SKM-1 (cell line): ENCODE data around the gene GAD1.

Source experiments
- DNase-seq: peaks from one replicate; lab custom pipeline; 2025; ENCODE audit not compliant: unreplicated experiment; lab: John Stamatoyannopoulos, UW

GAD1 gene

DNA sequence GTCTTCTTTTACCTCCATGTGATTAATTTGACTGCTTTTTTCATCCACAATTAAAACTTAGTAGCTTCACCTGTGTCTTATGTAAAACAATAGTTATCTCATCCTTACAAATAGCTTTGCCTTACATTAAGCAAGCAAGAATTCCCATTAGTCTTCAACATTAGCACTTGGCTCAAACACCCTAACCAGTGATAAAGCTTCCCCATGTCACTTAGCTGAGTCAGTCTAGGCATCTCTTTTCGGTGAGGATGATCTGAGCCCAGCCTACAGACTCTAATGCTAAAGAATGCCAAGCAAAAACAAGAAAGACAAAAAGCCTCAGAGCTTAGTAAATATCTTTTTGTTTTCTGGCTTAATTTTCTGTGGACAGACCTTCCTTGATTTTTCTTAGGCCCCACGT is 26.1 kb downstream of the GAD1 start:
- DNase-seq = no peak

DNA sequence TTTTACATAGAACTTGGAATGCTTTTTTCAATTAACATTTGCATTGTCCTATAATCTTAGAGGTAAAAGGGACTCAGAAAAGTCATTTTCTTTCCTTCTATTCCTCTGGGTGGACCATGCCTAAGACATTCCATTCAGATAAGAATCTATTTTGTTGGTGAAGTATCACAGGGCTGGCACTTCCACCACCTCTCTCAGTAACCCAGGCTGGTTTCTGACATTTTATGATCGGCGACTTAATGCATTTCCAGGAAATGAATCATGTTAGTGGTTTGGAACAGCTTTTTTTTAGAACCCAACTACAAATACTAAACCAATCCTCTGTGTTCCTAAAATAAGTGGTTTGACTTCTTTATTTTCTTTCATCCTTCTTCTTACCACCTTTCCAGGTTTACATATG is 27.0 kb downstream of the GAD1 start:
- no peak for DNase-seq

DNA sequence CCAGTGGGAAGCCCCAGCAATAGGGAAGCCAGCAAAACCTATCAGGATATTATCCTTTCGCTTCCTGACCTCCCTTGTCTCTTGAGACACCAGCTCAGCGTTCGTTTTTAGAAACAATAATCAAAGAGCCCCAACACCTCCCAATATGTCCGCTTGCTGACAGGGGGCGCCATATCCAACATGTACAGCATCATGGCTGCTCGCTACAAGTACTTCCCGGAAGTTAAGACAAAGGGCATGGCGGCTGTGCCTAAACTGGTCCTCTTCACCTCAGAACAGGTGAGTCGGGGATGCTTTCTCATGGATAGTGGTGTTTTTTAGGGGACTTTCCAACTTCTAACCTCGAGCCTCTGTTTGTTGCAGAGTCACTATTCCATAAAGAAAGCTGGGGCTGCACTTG is 28.7 kb downstream of the GAD1 start:
- DNase-seq = no peak

DNA sequence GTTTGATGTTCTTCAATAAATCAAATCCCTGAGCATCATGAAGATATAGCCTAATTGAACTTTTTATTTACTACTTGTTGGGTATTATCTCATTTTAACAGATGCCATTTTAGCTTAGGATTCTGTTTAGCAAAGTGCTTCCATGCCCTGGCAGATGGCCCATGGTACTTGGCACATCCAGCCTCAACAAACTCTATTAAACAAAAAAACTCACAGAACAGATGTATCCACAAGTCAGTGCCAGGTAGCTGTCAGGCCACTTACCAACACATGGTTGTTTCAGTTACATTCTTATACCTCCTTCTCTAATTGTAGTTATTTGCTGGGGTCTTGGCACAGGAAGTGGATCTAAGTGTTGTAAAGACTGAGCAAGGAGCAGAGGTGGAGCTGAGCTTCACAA is 29.6 kb downstream of the GAD1 start:
- no peak for DNase-seq

DNA sequence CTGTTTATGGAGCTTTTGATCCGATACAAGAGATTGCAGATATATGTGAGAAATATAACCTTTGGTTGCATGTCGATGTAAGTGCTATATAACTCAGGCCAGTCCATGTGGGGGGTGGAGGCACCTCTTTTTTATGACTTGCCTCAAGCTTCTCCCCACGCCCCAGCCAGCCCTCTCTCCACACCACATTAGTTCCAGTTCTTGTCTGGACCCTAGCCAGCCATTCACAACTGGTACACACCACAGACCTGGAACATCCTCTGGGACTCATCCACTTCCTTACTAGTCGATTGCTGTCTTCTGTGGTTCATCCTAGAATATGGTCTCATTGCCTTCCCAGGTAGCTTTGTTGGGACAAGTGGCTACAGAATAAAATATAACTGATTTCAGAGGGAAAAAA is 31.0 kb downstream of the GAD1 start:
- DNase-seq = no peak

DNA sequence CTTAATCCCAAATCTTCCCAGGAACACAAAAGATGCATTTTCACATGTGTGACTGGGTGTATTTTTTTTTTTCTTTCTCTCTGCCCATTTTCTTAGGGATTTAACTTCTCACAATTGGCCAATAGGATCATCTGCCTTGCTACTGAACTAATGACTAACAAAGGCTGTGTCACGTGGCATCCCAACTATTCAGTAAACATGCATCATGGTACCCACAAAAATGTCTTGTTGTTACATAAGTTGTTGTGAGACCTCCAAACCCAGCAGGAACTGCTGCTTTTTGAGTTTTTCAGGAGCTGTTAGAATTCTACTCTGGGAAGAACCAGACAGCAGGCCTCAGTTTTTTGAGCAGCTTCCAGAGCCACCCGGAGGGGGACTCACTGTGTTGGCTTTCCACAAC is 31.9 kb downstream of the GAD1 start:
- DNase-seq = no peak

DNA sequence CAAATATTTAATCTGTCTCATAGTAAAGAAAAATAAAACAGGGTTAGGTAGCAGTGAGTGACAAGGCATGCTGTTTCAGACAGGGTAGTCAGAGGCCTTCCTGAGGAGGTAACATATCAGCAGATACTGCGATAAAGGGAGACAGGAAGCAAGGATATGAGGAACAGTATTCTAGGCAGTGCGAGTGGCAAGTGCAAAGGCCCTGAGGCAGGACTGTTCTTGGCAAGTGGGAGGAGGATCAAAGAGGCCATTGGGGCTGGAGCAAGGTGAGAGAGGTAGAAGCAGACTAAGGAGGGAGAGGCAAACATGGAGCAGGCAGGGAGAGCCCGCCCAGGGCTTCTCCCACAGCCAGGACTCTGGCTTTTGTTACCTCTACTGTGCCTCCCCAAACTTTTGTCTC is 33.6 kb downstream of the GAD1 start:
- DNase-seq = no peak

DNA sequence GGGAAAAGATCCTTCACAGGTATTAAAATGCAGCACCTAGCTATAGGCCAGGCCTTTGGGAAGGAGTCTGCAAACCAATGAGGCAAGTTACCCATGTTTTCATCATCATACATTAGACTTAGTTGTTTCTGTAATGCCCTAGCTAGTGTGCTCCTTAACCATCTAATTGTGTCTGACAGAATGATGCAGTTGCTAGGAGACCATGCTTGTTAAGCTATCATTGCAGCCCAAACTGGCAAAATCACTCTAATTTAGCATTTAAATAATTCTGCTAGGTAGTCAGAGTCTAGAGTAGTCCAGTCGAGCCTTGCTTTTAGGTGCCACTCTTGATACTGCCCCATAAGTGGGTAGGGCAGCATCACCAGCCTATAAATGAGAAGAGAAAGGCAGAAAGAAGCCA is 34.9 kb downstream of the GAD1 start:
- DNase-seq = no peak

DNA sequence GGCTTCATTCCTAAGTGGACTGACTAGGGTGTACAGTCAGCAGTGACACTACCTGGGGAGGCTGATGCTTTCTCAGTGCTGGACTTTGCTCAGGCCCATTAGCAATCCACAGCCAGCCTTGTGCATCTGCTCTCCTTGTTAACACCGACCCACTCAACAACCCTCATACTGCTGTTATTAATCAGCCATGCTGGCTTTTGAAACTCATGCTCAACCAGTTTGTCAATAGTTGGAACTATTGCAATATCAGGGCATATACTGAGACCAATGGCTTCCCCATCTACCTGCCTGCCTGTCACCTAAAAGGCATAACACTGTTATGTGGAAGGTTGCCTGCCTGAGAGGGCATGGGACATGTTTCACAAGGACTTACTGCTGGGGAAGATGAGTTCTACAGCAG is 39.4 kb downstream of the GAD1 start:
- no peak for DNase-seq

DNA sequence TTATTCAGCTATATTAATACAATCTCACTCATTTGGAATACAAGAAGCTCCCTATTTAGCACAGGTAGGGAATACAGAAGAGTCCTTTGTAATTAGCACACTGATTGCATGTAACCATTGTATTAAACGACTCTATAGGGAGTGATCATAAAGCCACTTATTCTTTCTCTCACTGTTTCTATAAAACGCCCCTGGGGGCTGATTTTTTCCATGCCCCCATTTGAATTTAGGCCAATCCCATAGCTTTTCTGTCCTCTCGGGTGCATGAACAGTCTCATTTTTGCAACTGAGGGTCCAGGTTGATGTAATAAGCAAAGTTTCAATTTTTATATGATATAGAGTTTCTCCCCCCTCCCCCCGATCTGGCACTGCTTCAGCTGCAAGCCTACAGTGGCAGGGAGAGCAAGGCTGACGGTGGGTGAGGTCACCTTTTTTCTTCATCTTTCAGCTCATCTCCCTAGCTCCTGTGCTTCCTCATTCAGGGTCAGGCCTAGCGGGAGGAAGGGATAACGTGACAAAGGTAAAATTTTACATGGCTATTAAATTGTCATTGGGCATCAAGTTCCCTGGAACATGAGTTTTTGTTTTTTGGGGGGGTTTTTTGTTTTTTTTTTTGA is 45.7 kb downstream of the GAD1 start:
- DNase-seq = no peak

DNA sequence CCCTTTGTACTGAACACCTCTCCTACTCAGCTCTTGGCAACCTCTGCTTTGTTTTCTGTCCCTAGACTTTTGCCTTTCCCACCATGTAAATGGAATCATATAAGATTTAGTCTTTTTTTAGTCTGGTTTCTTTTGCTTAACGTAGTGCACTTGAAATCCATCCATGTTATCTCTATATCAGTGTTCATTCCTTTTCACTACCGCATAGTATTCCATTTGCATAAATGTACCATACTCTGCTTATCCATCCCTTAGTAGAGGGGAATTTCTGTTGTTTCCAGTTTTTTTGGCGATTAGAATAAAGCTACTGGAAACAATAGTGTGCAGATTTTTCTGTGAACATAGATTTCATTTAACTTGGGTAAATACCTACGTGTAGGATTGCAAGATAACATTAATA is 46.4 kb downstream of the GAD1 start:
- DNase-seq = no peak

DNA sequence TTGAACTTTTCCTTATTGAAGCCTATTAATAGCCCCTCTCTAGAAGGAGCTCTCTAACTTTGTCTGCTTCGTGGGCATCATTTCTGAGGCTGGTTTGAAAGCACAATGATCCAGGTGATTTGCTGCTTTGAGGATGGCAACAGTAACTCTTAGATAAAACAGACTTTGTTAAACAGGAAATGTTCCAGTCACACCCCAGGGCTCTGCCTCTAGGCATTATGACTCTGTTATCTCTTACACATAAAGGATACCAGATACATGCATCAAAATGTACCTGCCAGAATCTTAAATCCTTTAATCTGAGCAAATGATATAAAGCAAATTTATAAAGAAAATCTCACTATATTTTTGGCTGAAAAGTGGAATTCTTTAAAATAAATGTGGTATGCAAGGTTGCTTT is 52.3 kb downstream of the GAD1 start:
- no peak for DNase-seq

DNA sequence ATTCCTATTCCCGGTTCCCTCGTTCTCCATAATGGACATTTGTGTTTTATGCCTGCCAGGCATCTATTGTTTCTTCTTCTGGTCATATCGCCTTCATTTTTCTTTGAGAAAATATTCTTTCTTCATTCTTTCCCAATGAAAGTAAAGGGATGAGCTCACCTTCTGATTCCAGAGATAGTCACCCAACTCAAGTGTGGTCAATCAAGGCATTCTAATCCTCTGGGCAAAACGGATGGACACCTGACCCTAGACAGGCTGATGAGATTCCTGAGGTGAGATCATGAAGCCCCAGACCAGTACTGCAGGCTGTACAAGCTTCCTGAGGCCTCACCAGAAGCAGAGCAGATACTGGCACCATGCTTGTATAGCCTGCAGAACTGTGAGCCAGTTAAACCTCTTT is 52.8 kb downstream of the GAD1 start:
- DNase-seq = no peak

DNA sequence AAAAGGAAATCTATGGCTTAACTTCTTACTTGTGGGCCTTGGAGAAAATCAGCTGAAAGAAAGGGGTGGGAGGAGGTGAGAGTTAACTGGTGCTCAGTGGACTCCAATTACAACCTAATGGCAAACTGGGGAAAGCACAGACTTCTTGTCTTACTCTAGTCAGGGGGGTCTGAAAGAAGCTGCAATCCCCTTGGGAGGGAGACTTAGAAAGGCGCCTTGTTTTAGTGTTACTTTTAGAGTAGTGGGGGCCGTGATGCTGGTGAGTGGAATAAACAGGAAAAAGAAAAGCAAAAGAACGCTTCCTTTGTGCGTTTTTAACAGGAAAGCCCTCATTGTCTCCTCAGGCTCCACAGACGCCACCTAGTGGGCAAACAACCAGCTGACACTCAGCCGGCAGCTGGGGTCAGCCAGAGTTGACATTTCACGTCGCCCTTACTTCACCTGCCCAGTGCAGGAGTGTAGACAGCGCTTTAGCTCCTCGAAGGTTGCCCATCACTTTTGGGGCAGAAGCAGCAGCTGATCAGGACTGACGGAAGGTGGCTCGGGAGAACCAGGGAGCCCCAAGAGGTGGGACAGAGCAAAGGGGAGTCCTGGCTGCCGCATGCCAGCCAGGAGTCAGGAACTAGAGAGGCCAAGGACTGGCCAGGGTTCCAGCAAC is 56.5 kb downstream of the GAD1 start:
- DNase-seq = peak; percentile 76

DNA sequence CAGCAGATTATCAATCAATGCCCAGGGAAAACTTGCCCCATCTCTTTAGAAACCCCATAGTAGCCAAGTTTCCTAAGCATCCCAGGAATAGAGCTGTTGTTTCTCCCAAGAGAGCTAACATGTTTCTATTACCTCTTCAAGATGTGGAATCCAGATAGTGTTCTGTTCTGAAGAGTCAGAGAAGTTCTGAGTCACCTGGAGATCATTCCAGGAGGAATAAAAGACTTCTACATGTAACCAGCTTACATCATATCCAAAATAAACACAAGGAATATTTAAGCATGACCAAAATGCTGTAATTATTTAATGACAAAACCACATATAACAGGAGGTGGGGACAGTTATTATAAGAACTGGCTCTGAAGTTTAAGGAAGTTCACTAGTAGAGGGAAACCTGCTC is 61.4 kb downstream of the GAD1 start:
- no peak for DNase-seq

DNA sequence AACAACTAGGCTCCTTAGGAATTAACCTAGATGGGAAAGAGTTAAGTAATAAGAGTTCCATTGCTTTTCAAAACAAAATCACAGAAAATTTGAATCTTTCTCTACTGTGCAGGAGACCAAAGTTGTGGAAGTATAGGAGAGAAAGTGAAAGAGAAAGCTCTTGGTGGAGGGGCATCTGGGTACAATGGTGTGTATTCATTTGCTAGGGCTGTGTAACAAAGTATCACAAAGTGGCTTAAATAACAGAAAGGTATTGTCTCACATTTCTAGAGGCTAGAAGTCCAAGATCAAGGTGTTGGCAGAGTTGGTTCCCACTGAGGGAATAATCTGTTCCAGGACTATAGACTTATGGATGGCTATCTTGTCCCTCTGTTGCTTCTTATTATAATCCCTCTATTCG is 61.8 kb downstream of the GAD1 start:
- DNase-seq = no peak

DNA sequence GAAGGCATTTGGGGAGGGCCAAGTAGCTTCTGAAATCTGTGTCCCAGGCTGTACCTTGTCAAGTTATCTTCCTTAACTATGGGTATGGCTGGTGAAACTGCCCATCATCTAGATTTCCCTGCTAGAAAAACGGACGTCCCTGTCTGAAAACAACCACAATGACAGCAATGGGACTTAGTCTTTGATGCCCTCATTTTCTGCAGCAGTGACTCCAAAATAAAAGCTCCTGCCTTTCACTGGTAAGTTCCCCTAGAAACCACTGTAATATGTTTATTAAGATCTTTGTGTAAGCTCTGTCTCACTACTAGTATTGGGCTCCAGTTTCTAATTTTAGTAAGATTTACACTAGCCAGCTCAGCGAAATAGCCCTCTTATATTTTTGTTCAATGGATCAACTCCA is 65.2 kb downstream of the GAD1 start:
- DNase-seq = no peak

DNA sequence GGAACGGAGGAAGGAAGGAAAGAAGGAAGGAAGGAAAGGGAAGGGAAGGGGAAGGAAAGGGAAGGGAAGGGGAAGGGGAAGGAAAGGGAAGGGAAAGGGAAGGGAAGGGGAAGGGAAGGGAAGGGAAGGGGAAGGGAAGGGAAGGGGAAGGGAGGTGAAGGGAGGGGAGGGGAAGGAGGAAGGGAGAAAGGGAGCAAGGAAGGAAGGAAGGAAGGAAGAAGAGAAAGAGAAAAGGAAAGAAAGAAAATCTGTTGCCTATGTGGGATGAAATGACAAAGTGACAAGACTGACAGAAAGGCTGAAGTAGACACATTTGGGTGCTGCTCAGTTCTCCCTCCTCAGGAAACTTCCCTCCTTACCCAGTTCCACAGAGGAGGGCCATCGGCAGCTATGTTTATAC is 66.1 kb downstream of the GAD1 start:
- DNase-seq = no peak

DNA sequence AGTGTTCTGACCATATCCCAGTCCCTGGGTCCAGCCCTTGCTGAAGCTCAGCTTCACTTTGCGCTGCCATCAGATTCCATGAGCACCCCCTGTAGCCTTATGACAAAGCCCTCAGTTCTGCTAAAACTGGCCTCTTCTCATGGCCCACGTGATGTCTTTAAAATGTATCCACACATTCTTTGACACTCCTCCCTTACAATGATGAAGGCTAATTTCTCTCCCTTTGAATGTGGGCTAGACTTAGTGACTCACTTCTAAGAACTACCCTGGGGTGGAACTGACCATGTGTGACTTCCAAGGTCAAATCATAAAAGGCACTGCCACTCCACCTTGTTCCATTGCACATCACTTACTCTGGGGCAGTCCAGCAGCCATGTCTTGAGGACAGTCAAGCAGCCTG is 67.0 kb downstream of the GAD1 start:
- no peak for DNase-seq

DNA sequence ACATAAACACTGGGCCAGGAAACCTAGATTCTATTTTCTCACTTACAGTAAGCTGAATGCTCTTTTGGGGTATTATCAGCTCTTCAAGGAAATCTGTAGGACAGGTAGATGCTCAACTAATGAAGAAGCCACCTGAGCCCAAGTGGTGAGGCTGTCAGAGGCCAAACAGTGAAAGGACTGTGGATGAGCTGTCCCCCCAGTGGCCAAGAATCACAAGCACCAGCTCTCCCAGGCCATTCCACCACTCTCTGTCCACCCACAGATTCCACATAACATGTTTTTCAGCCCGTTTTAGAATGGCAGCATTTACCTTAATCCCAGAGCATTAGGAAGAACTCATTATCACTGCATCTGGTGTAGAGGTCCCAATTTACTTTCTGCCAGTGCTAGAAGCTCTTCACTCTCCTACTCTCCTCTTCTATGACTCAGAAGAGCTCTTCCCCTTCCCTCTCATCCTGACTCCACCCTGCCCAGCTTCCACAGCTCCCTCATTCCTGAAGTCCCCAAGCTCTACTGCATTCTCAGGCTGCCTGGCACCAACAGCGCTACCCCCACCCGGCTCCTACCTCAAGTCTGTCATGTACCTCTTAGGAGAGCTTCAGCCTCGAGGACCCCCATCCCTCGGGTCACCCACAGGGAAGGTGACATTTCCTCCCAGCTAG is 68.6 kb downstream of the GAD1 start:
- DNase-seq = no peak

DNA sequence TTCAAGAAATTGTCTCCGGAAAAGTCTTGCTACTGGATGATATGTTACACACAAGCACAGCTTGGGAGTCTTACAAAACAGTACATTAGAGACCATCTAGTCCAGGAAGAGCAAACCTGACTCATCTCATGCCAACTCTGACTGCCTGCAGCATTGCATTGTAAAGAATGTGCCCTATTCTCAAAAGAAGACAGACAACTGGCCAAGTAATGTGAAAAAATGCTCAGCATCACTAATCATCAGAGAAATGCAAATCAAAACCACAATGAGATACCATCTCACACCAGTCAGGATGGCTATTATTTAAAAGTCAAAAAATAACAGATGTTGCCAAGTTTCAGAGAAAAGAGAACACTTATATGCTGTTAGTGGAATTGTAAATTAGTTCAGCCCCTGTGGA is 69.7 kb downstream of the GAD1 start:
- DNase-seq = no peak

DNA sequence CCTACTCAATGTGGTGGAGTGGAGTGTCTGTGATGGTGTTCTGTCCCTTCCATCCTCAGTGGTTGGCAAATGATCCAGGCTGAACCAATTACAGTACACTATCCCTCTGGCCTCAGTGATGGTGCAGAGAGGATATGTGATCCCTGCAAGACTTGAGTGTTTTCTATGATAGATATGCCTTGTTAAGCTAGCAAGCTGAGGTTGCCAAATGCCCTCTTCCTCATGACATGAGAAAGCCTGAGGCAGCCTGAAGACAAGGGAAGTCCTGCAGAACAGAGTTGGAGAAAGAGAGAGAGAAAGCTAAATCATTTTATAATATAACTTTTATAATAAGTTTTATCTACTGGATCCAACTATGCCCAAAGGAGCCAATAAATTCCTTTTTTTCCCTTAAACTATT is 70.8 kb downstream of the GAD1 start:
- DNase-seq = no peak

DNA sequence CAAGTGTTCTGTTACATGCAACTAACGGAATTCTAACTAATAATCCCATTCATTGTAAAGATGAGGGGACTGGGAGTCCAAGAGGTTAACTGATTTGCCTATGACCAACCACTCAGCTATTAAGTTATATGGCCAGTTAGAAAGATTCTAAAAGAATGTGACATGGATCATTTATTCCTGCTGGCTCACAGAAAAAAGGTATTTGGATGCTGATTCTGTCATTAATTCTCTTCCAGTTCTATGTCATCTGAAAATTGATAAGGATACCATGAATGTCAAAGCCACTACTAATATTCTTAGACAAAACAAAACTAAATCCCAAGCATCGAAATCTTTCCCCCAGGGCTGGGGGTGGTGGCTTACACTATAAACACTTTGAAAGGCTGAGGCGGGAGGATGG is 71.2 kb downstream of the GAD1 start:
- DNase-seq = no peak
